GM10248 (cell line): ENCODE measurements around the gene CANT1.

Experiments used
- CTCF ChIA-PET: fragments of 300-600 bp; sonication (Branson Sonifier 250); formaldehyde crosslinking; extraction: SDS; loops from one replicate; lab custom pipeline; 2021; ENCODE audit warnings: antibody characterized with exemption; lab: Yijun Ruan, JAX
- POLR2A ChIA-PET: fragments of 350-650 bp; sonication (Branson Sonifier 250); formaldehyde crosslinking; extraction: SDS; loops from one replicate; lab custom pipeline; 2020; ENCODE audit warnings: antibody characterized with exemption; lab: Yijun Ruan, JAX
- DNase-seq: peaks from one replicate; pipeline ENCODE4 v3.0.0; 2012; ENCODE audit errors: extremely low spot score
- TF ChIP-seq, protein P1 (sequence below): IDR thresholded peaks from 2 replicates; pipeline ENCODE4 v1.5.1; 2012; ENCODE audit warnings: mild to moderate bottlenecking, low read depth; ENCODE audit errors: extremely low read depth, missing control alignments, control extremely low read depth

Gene CANT1

DNA sequence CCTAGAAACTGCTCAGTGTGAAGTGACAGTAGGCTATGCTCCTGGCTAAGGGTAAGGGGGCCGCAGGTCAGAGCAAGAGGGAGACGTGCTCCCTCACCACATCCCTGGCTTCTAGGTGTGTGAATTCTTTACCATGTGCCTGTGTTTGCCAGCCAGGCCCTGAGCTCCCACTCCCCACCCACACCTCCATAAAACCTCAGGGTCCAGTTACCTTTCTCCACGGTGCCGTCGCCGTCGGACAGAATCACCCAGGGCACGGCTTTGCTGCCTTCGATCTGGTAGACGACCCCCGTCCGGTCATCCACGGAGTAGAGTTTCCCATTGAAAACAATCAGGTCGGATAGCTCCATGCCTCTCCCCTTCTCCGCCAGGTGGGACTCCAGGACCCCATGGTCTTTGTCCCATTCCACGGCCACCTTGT, 12.8 kb downstream of the CANT1 start:
- DNase-seq: no peak
- TF ChIP-seq, protein P1, sequence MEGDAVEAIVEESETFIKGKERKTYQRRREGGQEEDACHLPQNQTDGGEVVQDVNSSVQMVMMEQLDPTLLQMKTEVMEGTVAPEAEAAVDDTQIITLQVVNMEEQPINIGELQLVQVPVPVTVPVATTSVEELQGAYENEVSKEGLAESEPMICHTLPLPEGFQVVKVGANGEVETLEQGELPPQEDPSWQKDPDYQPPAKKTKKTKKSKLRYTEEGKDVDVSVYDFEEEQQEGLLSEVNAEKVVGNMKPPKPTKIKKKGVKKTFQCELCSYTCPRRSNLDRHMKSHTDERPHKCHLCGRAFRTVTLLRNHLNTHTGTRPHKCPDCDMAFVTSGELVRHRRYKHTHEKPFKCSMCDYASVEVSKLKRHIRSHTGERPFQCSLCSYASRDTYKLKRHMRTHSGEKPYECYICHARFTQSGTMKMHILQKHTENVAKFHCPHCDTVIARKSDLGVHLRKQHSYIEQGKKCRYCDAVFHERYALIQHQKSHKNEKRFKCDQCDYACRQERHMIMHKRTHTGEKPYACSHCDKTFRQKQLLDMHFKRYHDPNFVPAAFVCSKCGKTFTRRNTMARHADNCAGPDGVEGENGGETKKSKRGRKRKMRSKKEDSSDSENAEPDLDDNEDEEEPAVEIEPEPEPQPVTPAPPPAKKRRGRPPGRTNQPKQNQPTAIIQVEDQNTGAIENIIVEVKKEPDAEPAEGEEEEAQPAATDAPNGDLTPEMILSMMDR: no peak

DNA sequence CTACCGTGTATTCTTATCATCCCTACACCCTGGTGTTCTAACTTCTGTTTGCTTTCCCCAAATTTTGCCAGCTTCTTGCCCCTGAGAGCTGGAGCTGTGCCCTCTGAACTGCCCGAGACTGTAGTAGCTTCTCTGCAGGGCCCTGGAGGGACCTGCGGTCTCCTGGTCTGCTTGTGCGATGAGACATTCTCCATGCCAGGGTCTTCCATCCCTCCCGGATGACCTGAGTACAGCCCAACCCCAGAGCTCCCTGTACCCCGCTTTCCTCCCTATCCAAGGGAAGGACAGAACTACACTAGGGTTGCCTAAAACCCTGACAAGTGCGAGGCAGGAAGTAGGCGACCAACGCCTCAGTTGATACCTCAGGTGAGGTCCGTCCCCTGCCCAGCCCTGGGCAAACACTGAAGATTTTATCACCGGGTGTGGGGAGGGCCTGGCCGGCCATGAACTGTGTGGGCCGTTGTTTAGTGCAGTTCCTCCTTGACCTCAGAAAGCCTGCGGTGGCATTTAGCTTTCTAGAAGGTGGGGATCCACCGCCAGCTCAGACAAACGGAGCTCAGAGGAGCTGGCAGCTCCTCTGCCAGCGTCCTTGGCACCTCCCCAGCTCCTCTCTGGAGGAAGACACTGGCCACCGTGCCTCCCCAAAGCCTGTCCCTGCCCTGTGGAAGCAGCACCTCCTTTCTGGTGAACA, 13.7 kb downstream of the CANT1 start:
- TF ChIP-seq, protein P1: no peak
- DNase-seq: no peak
- POLR2A ChIA-PET: interaction anchor here (0.9 kb wide), 1 partner anchor 88 kb away, joined by 3 read pairs; no protein-coding TSS in a partner anchor
- CTCF ChIA-PET: interaction anchor here (0.8 to 2.6 kb wide), 7 partner anchors 9 to 130 kb away, joined by 3 to 9 read pairs (median 4); no protein-coding TSS in a partner anchor

More for the DNA sequence above, 12.8 kb downstream of the CANT1 start:
- CTCF ChIA-PET: interaction anchor here (1.3 to 2.6 kb wide), 3 partner anchors 11 to 46 kb away, joined by 3 to 9 read pairs (median 4); no protein-coding TSS in a partner anchor
- POLR2A ChIA-PET: no interaction called here

DNA sequence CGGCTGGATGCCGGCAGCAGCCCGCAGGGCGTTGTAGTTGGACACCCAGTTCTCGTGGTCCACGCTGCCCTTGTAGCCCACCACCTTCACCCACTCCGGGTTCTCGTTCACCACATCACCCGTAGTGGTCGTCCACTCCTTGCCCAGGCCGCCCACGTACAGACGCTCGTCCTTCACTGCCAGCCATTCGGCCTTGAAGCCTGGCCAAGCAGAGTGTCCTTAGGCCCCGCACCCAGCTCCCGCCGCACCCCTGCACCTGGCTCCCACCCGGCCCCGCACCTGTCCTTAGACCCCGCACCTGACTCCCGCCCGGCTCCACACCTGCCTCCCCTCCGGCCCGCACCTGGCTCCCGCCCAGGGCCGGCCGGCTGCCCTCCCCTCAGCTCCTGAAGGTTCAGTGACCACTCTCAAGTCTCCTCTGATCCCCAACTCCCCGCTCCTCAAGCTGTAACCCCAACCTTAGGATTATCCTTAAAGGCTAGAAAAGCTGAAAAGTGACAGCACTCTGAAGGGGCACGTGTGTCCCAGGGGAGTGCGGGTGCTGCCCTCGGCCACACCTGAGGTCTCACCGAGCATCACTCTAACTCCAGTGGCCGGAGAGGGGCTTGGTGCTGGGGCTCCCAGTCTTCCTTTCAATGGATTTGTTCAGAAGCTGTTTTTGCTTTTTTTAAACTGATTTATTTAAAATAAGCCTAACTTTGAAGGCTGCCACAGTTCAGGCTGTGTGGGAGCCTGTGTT, 14.4 kb downstream of the CANT1 start:
- ChIA-PET CTCF (interaction anchor here (0.8 to 2.6 kb wide), 8 partner anchors 8 to 498 kb away, joined by 3 to 9 read pairs (median 4); no protein-coding TSS in a partner anchor), POLR2A (interaction anchor here (0.9 kb wide), 1 partner anchor 89 kb away, joined by 3 read pairs; no protein-coding TSS in a partner anchor)
- no peak for DNase-seq
- TF ChIP-seq, protein P1: no peak

DNA sequence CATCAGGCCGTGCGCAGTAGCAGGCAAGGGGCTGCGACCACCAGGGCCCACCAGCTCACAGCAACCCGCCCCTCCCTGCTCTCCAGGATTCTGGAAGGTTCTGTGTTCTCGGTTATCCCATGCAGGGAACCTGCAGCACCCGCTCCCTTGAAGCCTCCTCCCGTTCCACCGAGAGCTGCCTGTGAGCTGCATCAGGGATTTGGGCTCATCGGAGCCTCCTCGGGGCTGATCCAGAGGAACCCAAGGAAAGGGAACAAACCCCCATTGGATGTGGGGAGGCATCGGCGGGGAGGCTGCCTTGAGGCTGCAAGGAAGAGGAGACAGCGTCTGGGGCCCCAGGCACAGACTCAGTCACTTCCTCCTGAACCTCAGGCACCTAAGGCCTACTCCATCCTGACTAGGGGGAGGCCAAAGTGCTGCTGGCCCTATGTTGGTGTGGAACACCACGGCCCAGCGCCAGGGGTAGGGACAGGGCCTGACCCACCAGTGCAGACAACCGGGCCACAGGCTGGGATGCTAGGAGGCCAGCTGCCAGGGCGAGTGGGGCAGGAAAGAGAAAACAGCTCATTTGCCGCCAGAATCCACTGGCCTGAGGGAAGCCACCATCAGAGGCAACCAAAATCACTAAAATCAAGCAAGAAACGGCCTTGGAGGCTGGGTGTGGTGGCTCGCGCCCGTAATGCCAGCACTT, 15.4 kb downstream of the CANT1 start:
- TF ChIP-seq, protein P1: no peak
- no peak for DNase-seq
- ChIA-PET CTCF (interaction anchor here (1.0 to 2.6 kb wide), 4 partner anchors 17 to 497 kb away, joined by 3 to 9 read pairs (median 3); no protein-coding TSS in a partner anchor), POLR2A (interaction anchor here (0.6 kb wide), 1 partner anchor 650 kb away, joined by 4 read pairs; no protein-coding TSS in a partner anchor)

DNA sequence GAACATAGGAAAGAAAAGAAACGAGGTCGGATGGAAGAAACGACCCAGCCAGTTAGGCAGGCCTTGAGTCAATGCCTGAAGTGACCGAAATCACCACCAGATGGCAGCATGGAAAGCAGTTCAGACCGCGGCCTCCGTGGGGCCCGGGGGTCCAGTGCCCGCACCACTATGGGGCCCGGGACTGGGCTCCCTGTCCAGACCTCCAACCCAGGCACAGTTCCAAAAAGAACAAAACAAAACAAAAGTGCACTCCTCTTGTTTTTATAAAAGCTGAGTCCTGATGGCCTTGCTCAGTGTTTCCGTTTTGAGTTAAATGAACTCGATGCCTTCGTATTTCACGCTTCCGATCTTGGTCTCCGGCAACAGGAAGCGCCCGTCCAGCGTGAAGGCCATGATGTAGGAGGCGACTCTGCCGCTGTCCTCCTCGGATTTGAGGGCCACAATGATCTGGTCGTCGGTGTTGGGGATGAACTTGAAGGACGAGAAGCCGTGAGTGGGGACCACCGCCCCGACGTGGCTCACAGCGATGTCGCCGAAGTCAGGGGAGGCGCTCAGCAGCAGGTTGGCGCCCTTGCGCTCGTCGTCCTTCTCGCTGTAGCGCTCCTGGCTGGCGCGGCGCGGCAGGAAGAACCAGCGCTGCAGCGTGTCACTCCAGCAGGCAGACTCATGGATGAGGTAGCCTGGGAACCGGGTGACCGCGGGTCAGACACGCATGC, 16.2 kb downstream of the CANT1 start:
- ChIA-PET CTCF (interaction anchor here (1.0 to 1.6 kb wide), 4 partner anchors 17 to 496 kb away, joined by 3 read pairs; no protein-coding TSS in a partner anchor), POLR2A (no interaction called here)
- TF ChIP-seq, protein P1: peak; percentile 56
- peak; percentile 74 for DNase-seq
